Neuronal stem cell (in vitro differentiated cells): ENCODE measurements around the gene CMKLR1.
A peak's percentile ranks its signal among the peaks of the same experiment; 100 is the strongest.

Experiments
- DNase-seq: peaks from one replicate; pipeline ENCODE4 v3.0.0-alpha.2; 2013; ENCODE audit warnings: low spot score
- H2AFZ ChIP-seq: one replicate; pipeline ENCODE4 v1.6.1; 2013; ENCODE audit warnings: mild to moderate bottlenecking, low read length, inconsistent platforms
- H2AK5ac ChIP-seq: 2 replicates; pipeline ENCODE4 v1.6.1; 2013; ENCODE audit warnings: low read depth, mild to moderate bottlenecking, inconsistent platforms, low read length, moderate library complexity, mixed read lengths
- H2BK120ac ChIP-seq: 2 replicates; pipeline ENCODE4 v1.6.1; 2013; ENCODE audit warnings: low read depth, mild to moderate bottlenecking, inconsistent platforms, low read length, moderate library complexity, mixed read lengths
- H2BK12ac ChIP-seq: one replicate; pipeline ENCODE4 v1.6.1; 2013; ENCODE audit warnings: low read length, inconsistent platforms
- H2BK15ac ChIP-seq: 2 replicates; pipeline ENCODE4 v1.6.1; 2013; ENCODE audit warnings: mild to moderate bottlenecking, low read length, inconsistent platforms, mixed read lengths
- H2BK5ac ChIP-seq: one replicate; pipeline ENCODE4 v1.6.1; 2013; ENCODE audit warnings: inconsistent platforms, mild to moderate bottlenecking, low read length, moderate library complexity
- H3K14ac ChIP-seq: one replicate; pipeline ENCODE4 v1.6.1; 2013; ENCODE audit warnings: low read length, inconsistent platforms
- H3K18ac ChIP-seq: 2 replicates; pipeline ENCODE4 v1.6.1; 2013; ENCODE audit warnings: low read length, inconsistent platforms
- H3K23ac ChIP-seq: 2 replicates; pipeline ENCODE4 v1.6.1; 2013; ENCODE audit warnings: low read depth, mild to moderate bottlenecking, mixed read lengths, low read length, inconsistent platforms; ENCODE audit not compliant: poor library complexity
- H3K27ac ChIP-seq: replicated peaks from 3 replicates; pipeline ENCODE4 v1.5.1; 2013; ENCODE audit warnings: low read length, inconsistent platforms
- H3K27me3 ChIP-seq, 3 experiments: 2 replicates each; pipeline ENCODE4 v1.6.1; 2013; ENCODE audit warnings: low read length in 3 of 3, mild to moderate bottlenecking in 2 of 3, inconsistent platforms in 1 of 3, low read depth in 1 of 3, mixed read lengths in 1 of 3, moderate library complexity in 1 of 3; ENCODE audit not compliant: control insufficient read depth in 3 of 3, insufficient read depth in 3 of 3
- H3K36me3 ChIP-seq, 2 donors: replicated peaks in 1 of 2; 2 replicates each; pipeline ENCODE4 v1.6.1; 2013; ENCODE audit warnings: low read length in 2 of 2; ENCODE audit not compliant: control insufficient read depth in 2 of 2, insufficient read depth in 2 of 2
- H3K4ac ChIP-seq: 2 replicates; pipeline ENCODE4 v1.6.1; 2013; ENCODE audit warnings: inconsistent platforms, mild to moderate bottlenecking, low read length, moderate library complexity
- H3K4me1 ChIP-seq, 2 donors: 1 replicate in 1 of 2; 2 replicates in 1 of 2; pipeline ENCODE4 v1.6.1; 2013; ENCODE audit warnings: low read length in 2 of 2, low read depth in 1 of 2; ENCODE audit not compliant: control insufficient read depth in 2 of 2, insufficient read depth in 1 of 2
- H3K4me2 ChIP-seq: one replicate; pipeline ENCODE4 v1.6.1; 2013; ENCODE audit warnings: mild to moderate bottlenecking, low read length, inconsistent platforms; ENCODE audit not compliant: insufficient read depth, poor library complexity, severe bottlenecking
- H3K4me3 ChIP-seq, 2 donors: 2 replicates each; pipeline ENCODE4 v1.5.1; 2013; ENCODE audit warnings: low read length in 2 of 2, mild to moderate bottlenecking in 2 of 2, inconsistent platforms in 1 of 2, moderate library complexity in 1 of 2
- H3K79me1 ChIP-seq: one replicate; pipeline ENCODE4 v1.6.1; 2013; ENCODE audit warnings: low read depth, mild to moderate bottlenecking, inconsistent platforms, low read length, moderate library complexity
- H3K9ac ChIP-seq: one replicate; pipeline ENCODE4 v1.6.1; 2013; ENCODE audit warnings: mild to moderate bottlenecking, low read depth, low read length, inconsistent platforms; ENCODE audit not compliant: poor library complexity
- H3K9me3 ChIP-seq, 2 donors: replicated peaks in 1 of 2; 2 replicates each; pipeline versions ENCODE3 to v1.6.1; 2013; ENCODE audit warnings: low read length in 2 of 2, mild to moderate bottlenecking in 2 of 2, inconsistent platforms in 1 of 2, low read depth in 1 of 2, mixed read lengths in 1 of 2, moderate library complexity in 1 of 2; ENCODE audit not compliant: control insufficient read depth in 2 of 2, insufficient read depth in 1 of 2
- H4K8ac ChIP-seq: one replicate; pipeline ENCODE4 v1.6.1; 2013; ENCODE audit warnings: low read depth, mild to moderate bottlenecking, inconsistent platforms, low read length, moderate library complexity
- H4K91ac ChIP-seq: one replicate; pipeline ENCODE4 v1.6.1; 2013; ENCODE audit warnings: low read length, low read depth, mild to moderate bottlenecking, inconsistent platforms; ENCODE audit not compliant: poor library complexity
- WGBS, 2 donors: extraction: QIAGEN DNeasy Blood & Tissue Kit; methylation state at CpG; one replicate each; pipeline ENCODE4 v1.1.7; 2013; ENCODE audit warnings: missing lambda C conversion rate in 2 of 2, mixed read lengths in 1 of 2; ENCODE audit not compliant: insufficient read length in 2 of 2, insufficient replicate concordance in 1 of 2; ENCODE audit errors: extremely low coverage in 2 of 2; 5-methylcytosine and 5-hydroxymethylcytosine counted together

The CMKLR1 gene

GRCh38 chr12:108305520-108305919 is 33.6 kb downstream of the CMKLR1 start:
- H3K79me1 ChIP-seq: no peaks in the 10 kb centered on the region
- no peak for DNase-seq
- H3K9ac ChIP-seq: no peak overlapping the region
- H3K27ac ChIP-seq: no peak overlapping the region
- H3K27me3 ChIP-seq: peaks cover 0 to 12% (median 0%) of the 10 kb centered on the region in 3 experiments
- H2BK15ac ChIP-seq: peak overlapping the region; percentile 17
- no peak overlapping the region for H3K4me2 ChIP-seq
- H2AK5ac ChIP-seq: no peak overlapping the region
- H3K4me1 ChIP-seq: peaks cover 19 to 27% of the 10 kb centered on the region in 2 donors
- H3K18ac ChIP-seq: peak overlapping the region; percentile 31
- no peaks in the 10 kb centered on the region for H3K9me3 ChIP-seq
- no peak overlapping the region for H2BK120ac ChIP-seq
- no peak overlapping the region for H3K14ac ChIP-seq
- no peak overlapping the region for H2BK5ac ChIP-seq
- H2AFZ ChIP-seq: no peak overlapping the region
- H4K8ac ChIP-seq: no peak overlapping the region
- WGBS, 2 donors: no CpG with 5 or more reads among the region's 9 CpGs
- H3K36me3 ChIP-seq: no peaks in the 10 kb centered on the region
- no peak overlapping the region for H4K91ac ChIP-seq
- H3K4ac ChIP-seq: no peak overlapping the region
- no peak overlapping the region for H3K23ac ChIP-seq
- no peak overlapping the region for H3K4me3 ChIP-seq
- no peak overlapping the region for H2BK12ac ChIP-seq

- H3K9me3 ChIP-seq: no peaks in the 10 kb centered on the region
- no peak overlapping the region for H2BK120ac ChIP-seq
- H3K36me3 ChIP-seq: no peaks in the 10 kb centered on the region
- H3K14ac ChIP-seq: no peak overlapping the region
- no CpG with 5 or more reads among the region's 7 CpGs for WGBS, 2 donors
- H2BK5ac ChIP-seq: no peak overlapping the region
- H2BK15ac ChIP-seq: peak overlapping the region; percentile 80
- H3K27ac ChIP-seq: no peak overlapping the region
- no peaks in the 10 kb centered on the region for H3K79me1 ChIP-seq
- no peak overlapping the region for H3K4me2 ChIP-seq
- no peak overlapping the region for H3K9ac ChIP-seq
- no peak overlapping the region for H2BK12ac ChIP-seq
- DNase-seq: no peak
- H3K27me3 ChIP-seq: peaks cover 0 to 12% (median 0%) of the 10 kb centered on the region in 3 experiments
- no peak overlapping the region for H3K23ac ChIP-seq
- H3K4ac ChIP-seq: no peak overlapping the region
- no peak overlapping the region for H3K4me3 ChIP-seq
- no peak overlapping the region for H4K91ac ChIP-seq
- H3K18ac ChIP-seq: peak overlapping the region; percentile 44
- H2AFZ ChIP-seq: no peak overlapping the region
- H4K8ac ChIP-seq: no peak overlapping the region
- peak overlapping the region; percentile 54 for H2AK5ac ChIP-seq
- H3K4me1 ChIP-seq: peaks cover 18 to 22% of the 10 kb centered on the region in 2 donors
Observed at GRCh38 chr12:108304633-108305032, 34.5 kb downstream of the CMKLR1 start.

- peaks cover 0 to 12% (median 0%) of the 10 kb centered on the region in 3 experiments for H3K27me3 ChIP-seq
- no peaks in the 10 kb centered on the region for H3K36me3 ChIP-seq
- no peak overlapping the region for H4K91ac ChIP-seq
- no peak overlapping the region for H3K4ac ChIP-seq
- no peak overlapping the region for H3K27ac ChIP-seq
- H3K18ac ChIP-seq: peak overlapping the region; percentile 15
- no peak overlapping the region for H2BK120ac ChIP-seq
- H3K14ac ChIP-seq: peak overlapping the region; percentile 10
- no peak for DNase-seq
- no peak overlapping the region for H3K4me3 ChIP-seq
- H2AK5ac ChIP-seq: no peak overlapping the region
- WGBS, 2 donors: no CpG with 5 or more reads among the region's 8 CpGs
- no peak overlapping the region for H2AFZ ChIP-seq
- H3K4me2 ChIP-seq: no peak overlapping the region
- peaks cover 20 to 22% of the 10 kb centered on the region in 2 donors for H3K4me1 ChIP-seq
- no peak overlapping the region for H2BK5ac ChIP-seq
- H3K23ac ChIP-seq: no peak overlapping the region
- H2BK15ac ChIP-seq: peak overlapping the region; percentile 1
- no peak overlapping the region for H4K8ac ChIP-seq
- H3K79me1 ChIP-seq: no peaks in the 10 kb centered on the region
- H3K9me3 ChIP-seq: no peaks in the 10 kb centered on the region
- H3K9ac ChIP-seq: no peak overlapping the region
- no peak overlapping the region for H2BK12ac ChIP-seq
Observed at GRCh38 chr12:108303703-108304102, 35.4 kb downstream of the CMKLR1 start.

- Histone ChIP-seq H4K91ac (no peak overlapping the region), H3K9me3 (no peaks in the 10 kb centered on the region), H2BK5ac (no peak overlapping the region), H3K4ac (no peak overlapping the region), H3K4me2 (no peak overlapping the region), H2BK15ac (no peak overlapping the region), H2BK120ac (peak overlapping the region; percentile 29), H3K9ac (no peak overlapping the region), H3K27ac (no peak overlapping the region), H3K18ac (peak overlapping the region; percentile 54), H2BK12ac (no peak overlapping the region), H2AFZ (no peak overlapping the region), H3K4me1 (peaks cover 20 to 22% of the 10 kb centered on the region in 2 donors), H4K8ac (no peak overlapping the region), H3K79me1 (no peaks in the 10 kb centered on the region), H3K23ac (no peak overlapping the region), H3K4me3 (no peak overlapping the region), H3K14ac (peak overlapping the region; percentile 43), H2AK5ac (peak overlapping the region; percentile 50), H3K27me3 (peaks cover 0 to 12% (median 0%) of the 10 kb centered on the region in 3 experiments), H3K36me3 (no peaks in the 10 kb centered on the region)
- no CpG with 5 or more reads among the region's 18 CpGs for WGBS, 2 donors
- no peak for DNase-seq
Observed at GRCh38 chr12:108302403-108303311, 36.5 kb downstream of the CMKLR1 start.
